GM12878 (cell line): ENCODE results near the gene PRR12. TPM values are rescaled to one million over a fixed set of nuclear protein-coding genes. Genes with fewer than 3 reads are reported as not detected.

ENCODE experiments used
- ATAC-seq: fragments of 200-7000 bp; cut with Tn5 transposase; 3 replicates; pipeline ENCODE4 v1.9.1; 2020; ENCODE audit warnings: mild to moderate bottlenecking, moderate library complexity
- BruUV-seq: library from RNA; stranded (reverse); fragments of 400-500 nt; replicated peaks from 2 replicates; lab custom pipeline; 2021; lab: Mats Ljungman, UMichigan
- CTCF ChIA-PET: fragments of 300-600 bp; sonication (Branson Sonifier 250); formaldehyde crosslinking; extraction: SDS; loops from one replicate; lab custom pipeline; 2021; ENCODE audit warnings: inconsistent platforms; lab: Yijun Ruan, JAX
- POLR2A ChIA-PET: fragments of 350-600 bp; formaldehyde crosslinking; extraction: SDS; loops from one replicate; lab custom pipeline; 2021; ENCODE audit warnings: inconsistent platforms; lab: Charles Lee
- RAD21 ChIA-PET: fragments of 300-600 bp; sonication (Branson Sonifier 250); formaldehyde crosslinking; loops from one replicate; lab custom pipeline; 2023; ENCODE audit warnings: antibody characterized with exemption; ENCODE audit not compliant: unreplicated experiment; lab: Charles Lee
- SMC1A ChIA-PET: fragments of 300-600 bp; sonication (Branson Sonifier 250); formaldehyde crosslinking; loops from one replicate; lab custom pipeline; 2023; ENCODE audit not compliant: unreplicated experiment, uncharacterized antibody; lab: Charles Lee
- DNase-seq: peaks from one replicate; pipeline ENCODE4 v3.0.0-alpha.2; 2011; ENCODE audit warnings: low read depth, low spot score
- FAIRE-seq: peaks from 3 replicates; lab custom pipeline; 2011; peaks lifted over from hg19 to GRCh38; lab: Jason Lieb, UNC
- H2AFZ ChIP-seq: 2 replicates; pipeline ENCODE4 v1.6.0; 2011; ENCODE audit warnings: low read depth, low read length, control low read depth; ENCODE audit not compliant: control insufficient read depth
- H3K27ac ChIP-seq: 2 replicates; pipeline ENCODE4 v1.5.1; 2011; ENCODE audit warnings: control low read depth; ENCODE audit not compliant: control insufficient read depth, insufficient read depth
- H3K27me3 ChIP-seq, 2 experiments: replicated peaks in 1 of 2; 2 replicates each; pipeline versions ENCODE4 v1.6.0 to v1.6.1; 2011; ENCODE audit warnings: low read length in 1 of 2; ENCODE audit not compliant: control insufficient read depth in 2 of 2, insufficient read depth in 2 of 2
- H3K36me3 ChIP-seq, 2 experiments: 2 replicates each; pipeline ENCODE4 v1.5.1; 2011; ENCODE audit warnings: low read length in 1 of 2; ENCODE audit not compliant: control insufficient read depth in 2 of 2, insufficient read depth in 2 of 2
- H3K4me1 ChIP-seq: 2 replicates; pipeline ENCODE4 v1.6.1; 2011; ENCODE audit warnings: mild to moderate bottlenecking, low read length, moderate library complexity, mixed read lengths; ENCODE audit not compliant: control insufficient read depth, insufficient read depth
- H3K4me2 ChIP-seq: 2 replicates; pipeline ENCODE4 v1.6.0; 2011; ENCODE audit warnings: control low read depth; ENCODE audit not compliant: control insufficient read depth, insufficient read depth
- H3K4me3 ChIP-seq: fragments of 200-600 bp; sonication (generic); 2 replicates; pipeline ENCODE4 v1.5.1; 2016
- H3K79me2 ChIP-seq: 2 replicates; pipeline ENCODE4 v1.6.0; 2011; ENCODE audit warnings: low read length; ENCODE audit not compliant: control insufficient read depth, insufficient read depth
- H3K9ac ChIP-seq: 2 replicates; pipeline ENCODE4 v1.8.0; 2011; ENCODE audit warnings: low read length, control low read depth, mixed read lengths; ENCODE audit not compliant: control insufficient read depth, insufficient read depth
- H3K9me3 ChIP-seq: replicated peaks from 3 replicates; pipeline ENCODE4 v1.5.1; 2011; ENCODE audit warnings: mild to moderate bottlenecking, low read length; ENCODE audit not compliant: control insufficient read depth, insufficient read depth
- H4K20me1 ChIP-seq: 2 replicates; pipeline ENCODE4 v1.6.0; 2011; ENCODE audit not compliant: control insufficient read depth, insufficient read depth
- CBX5 ChIP-seq: sonication (generic); IDR thresholded peaks from 2 replicates; pipeline ENCODE4 v1.6.1; 2016; ENCODE audit warnings: low read depth, moderate library complexity, mild to moderate bottlenecking, inconsistent platforms
- CHD4 ChIP-seq: fragments of 200-600 bp; sonication (generic); IDR thresholded peaks from 2 replicates; pipeline ENCODE4 v1.6.1; 2016; ENCODE audit warnings: mild to moderate bottlenecking
- ETV6 ChIP-seq, 2 experiments: fragments of 450-650 bp in 1 of 2; IDR thresholded peaks in 1 of 2; conservative IDR thresholded peaks in 1 of 2; 2 replicates each; pipeline ENCODE4 v1.6.1; 2014; ENCODE audit warnings: antibody characterized with exemption in 1 of 2, borderline replicate concordance in 1 of 2, low read depth in 1 of 2, mild to moderate bottlenecking in 1 of 2, moderate library complexity in 1 of 2
- FOXK2 ChIP-seq: fragments of 450-650 bp; IDR thresholded peaks from 2 replicates; pipeline ENCODE4 v1.6.1; 2017; ENCODE audit warnings: mild to moderate bottlenecking, moderate library complexity
- MYB ChIP-seq: fragments of 150-350 bp; IDR thresholded peaks from 2 replicates; pipeline ENCODE4 v1.6.1; 2014; ENCODE audit warnings: mild to moderate bottlenecking, low read depth, low read length, borderline replicate concordance
- NKRF ChIP-seq: fragments of 450-650 bp; conservative IDR thresholded peaks from 2 replicates; pipeline ENCODE4 v1.6.1; 2017; ENCODE audit warnings: mild to moderate bottlenecking, moderate library complexity
- PKNOX1 ChIP-seq: fragments of 450-650 bp; IDR thresholded peaks from 2 replicates; pipeline ENCODE4 v1.6.1; 2016; ENCODE audit warnings: mild to moderate bottlenecking
- POLR2AphosphoS2 ChIP-seq: IDR thresholded peaks from 2 replicates; pipeline ENCODE4 v1.6.1; 2011; ENCODE audit warnings: low read depth, mild to moderate bottlenecking, low read length, improper control_type of control experiment, moderate library complexity
- SUZ12 ChIP-seq: fragments of 200-600 bp; sonication (generic); IDR thresholded peaks from one replicate; pipeline ENCODE4 v1.6.1; 2018; ENCODE audit warnings: antibody characterized with exemption, mild to moderate bottlenecking; ENCODE audit not compliant: unreplicated experiment
- TAF1 ChIP-seq: IDR thresholded peaks from 2 replicates; pipeline ENCODE4 v1.6.1; 2011; ENCODE audit warnings: mild to moderate bottlenecking, low read depth, low read length, borderline replicate concordance
- TCF3 ChIP-seq: IDR thresholded peaks from 2 replicates; pipeline ENCODE4 v1.6.1; 2012; ENCODE audit warnings: low read depth, mild to moderate bottlenecking, low read length, borderline replicate concordance; ENCODE audit not compliant: insufficient read depth
- WGBS: methylation state at CpG from one replicate; pipeline ENCODE4 v1.1.6; 2016; ENCODE audit warnings: low lambda C conversion rate; ENCODE audit not compliant: insufficient replicate concordance, insufficient coverage; ENCODE audit errors: missing lambda C conversion rate; 5-methylcytosine and 5-hydroxymethylcytosine counted together
- in situ Hi-C: fragments of 300-500 bp; cut with MboI; formaldehyde crosslinking; loops from 9 replicates; pipeline ENCODE4 v1.14.3; 2018; ENCODE audit warnings: mixed read lengths
- intact Hi-C: fragments of 100-400 bp; cut with micrococcal nuclease; formaldehyde crosslinking; loops from one replicate; pipeline ENCODE4 v1.14.2; 2022; ENCODE audit not compliant: unreplicated experiment
- polyA plus RNA-seq, 11 experiments: library from polyadenylated mRNA; depleted of rRNA in 4 of 11; unstranded in 6 of 11; stranded (reverse) in 5 of 11; fragments of >200 nt; fragmentation: Nextera tagmentation in 4 of 11; fragmentation: Illumina TruSeq in 1 of 11; extraction: Ambion mirVana in 4 of 11; extraction: Trizol in 1 of 11; gene quantifications; 1 replicate in 1 of 11; 2 replicates in 10 of 11; pipeline versions ENCODE4 v1.2.1 to v1.2.3, GENCODE V29; 2011 to 2016; ENCODE audit warnings: inconsistent platforms in 2 of 11, missing spikeins in 2 of 11, low read depth in 1 of 11
- total RNA-seq, 4 experiments: library from RNA; depleted of rRNA in 3 of 4; stranded (reverse); fragments of >200 nt in 3 of 4; fragmentation: Illumina TruSeq in 1 of 4; extraction: Trizol in 1 of 4; gene quantifications; 2 replicates each; pipeline versions ENCODE4 v1.2.1 to v1.2.3, GENCODE V29; 2013 to 2021
- TF ChIP-seq, protein P1 (sequence below): fragments of 450-650 bp; IDR thresholded peaks from 2 replicates; pipeline ENCODE4 v1.6.1; 2017; ENCODE audit warnings: mild to moderate bottlenecking

The PRR12 gene
- total and polyA plus RNA-seq, 10 of the 15 experiments (the other 5 are each of a cell fraction or from before 2014, with no cell fraction given): 0.02 to 25.3 (median 1.6) TPM

- ChIA-PET CTCF (interaction anchor here (1.5 to 6.5 kb wide), 3 partner anchors 71 to 101 kb away, joined by 6 to 96 read pairs (median 6); partner anchors contain the start of gene PRMT1), POLR2A (interaction anchor here (0.6 to 0.7 kb wide), 2 partner anchors 11 to 14 kb away, joined by 3 to 12 read pairs; no protein-coding TSS in a partner anchor), RAD21 (interaction anchor here (0.5 to 0.9 kb wide), 2 partner anchors 75 to 250 kb away, joined by 4 to 5 read pairs; no protein-coding TSS in a partner anchor), SMC1A (interaction anchor here (0.8 kb wide), 1 partner anchor 104 kb away, joined by 3 read pairs; no protein-coding TSS in a partner anchor)
- Histone ChIP-seq H3K79me2 (peaks cover 10% of the 10 kb centered on the region), H3K36me3 (peaks cover 1 to 4% of the 10 kb centered on the region in 2 experiments; a peak in 3 of 4 replicates), H2AFZ (no peak overlapping the region), H3K27me3 (no peaks in the 10 kb centered on the region), H3K27ac (no peak overlapping the region), H3K4me3 (no peak overlapping the region), H4K20me1 (no peaks in the 10 kb centered on the region), H3K9me3 (no peaks in the 10 kb centered on the region), H3K9ac (no peak overlapping the region), H3K4me2 (no peak overlapping the region), H3K4me1 (peaks cover 8% of the 10 kb centered on the region; the same call in 1 of the 2 replicates)
- TF ChIP-seq FOXK2: no peak
- TF ChIP-seq ETV6 (conservative IDR thresholded peaks at IDR 0.05 in 1 of 2, IDR thresholded peaks at IDR 0.05 in 1 of 2; ENCODE audit: borderline replicate concordance in 1 of 2, low read depth in 1 of 2): no peak
- TF ChIP-seq TCF3: no peak
- no peak for TF ChIP-seq SUZ12
- TF ChIP-seq CHD4: no peak
- TF ChIP-seq, protein P1, sequence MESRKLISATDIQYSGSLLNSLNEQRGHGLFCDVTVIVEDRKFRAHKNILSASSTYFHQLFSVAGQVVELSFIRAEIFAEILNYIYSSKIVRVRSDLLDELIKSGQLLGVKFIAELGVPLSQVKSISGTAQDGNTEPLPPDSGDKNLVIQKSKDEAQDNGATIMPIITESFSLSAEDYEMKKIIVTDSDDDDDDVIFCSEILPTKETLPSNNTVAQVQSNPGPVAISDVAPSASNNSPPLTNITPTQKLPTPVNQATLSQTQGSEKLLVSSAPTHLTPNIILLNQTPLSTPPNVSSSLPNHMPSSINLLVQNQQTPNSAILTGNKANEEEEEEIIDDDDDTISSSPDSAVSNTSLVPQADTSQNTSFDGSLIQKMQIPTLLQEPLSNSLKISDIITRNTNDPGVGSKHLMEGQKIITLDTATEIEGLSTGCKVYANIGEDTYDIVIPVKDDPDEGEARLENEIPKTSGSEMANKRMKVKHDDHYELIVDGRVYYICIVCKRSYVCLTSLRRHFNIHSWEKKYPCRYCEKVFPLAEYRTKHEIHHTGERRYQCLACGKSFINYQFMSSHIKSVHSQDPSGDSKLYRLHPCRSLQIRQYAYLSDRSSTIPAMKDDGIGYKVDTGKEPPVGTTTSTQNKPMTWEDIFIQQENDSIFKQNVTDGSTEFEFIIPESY: no peak
- no peak for TF ChIP-seq NKRF
- TF ChIP-seq CBX5: no peak
- no peak for TF ChIP-seq POLR2AphosphoS2
- TF ChIP-seq MYB: no peak
- no peak for TF ChIP-seq TAF1
- TF ChIP-seq PKNOX1: no peak
- FAIRE-seq (no peak), ATAC-seq (no peak), DNase-seq (no peak)
- in situ Hi-C loops: no loop called here
- intact Hi-C loops: no loop called here
- no TSS peak for BruUV-seq
- WGBS: 100% methylated on average over 2 of the region's 2 CpGs
Measured at GRCh38 chr19:49574206-49574755, 16.7 kb upstream of the PRR12 start.
